ENCODE results near the gene SCAND1.

Gene SCAND1

GRCh38 chr20:35918021-35918420 is 36.3 kb downstream of the SCAND1 start:
- Histone ChIP-seq H3K79me2 (ENCODE audit: insufficient read depth, low read length) (no peaks in the 10 kb centered on the region), H3F3A (ENCODE audit: insufficient read depth, low read length) (no peaks in the 10 kb centered on the region), H4K20me1 (ENCODE audit: insufficient read depth, low read length) (no peaks in the 10 kb centered on the region), H3K9me3 (ENCODE audit: low read length) (no peaks in the 10 kb centered on the region), H3K36me3 (ENCODE audit: insufficient read depth, low read length) (peaks cover 73% of the 10 kb centered on the region), H3K9me2 (ENCODE audit: low read depth, low read length) (no peaks in the 10 kb centered on the region), H3K4me1 (ENCODE audit: insufficient read depth, low read length, severe bottlenecking) (no peaks in the 10 kb centered on the region), H3K9ac (ENCODE audit: low read length) (no peak overlapping the region), H3K4me3 (ENCODE audit: low read depth, low read length, poor library complexity, severe bottlenecking) (no peak overlapping the region), H3K4me2 (ENCODE audit: low read length) (no peak overlapping the region), H3K27me3 (ENCODE audit: insufficient read depth, low read length) (no peaks in the 10 kb centered on the region), H3K27ac (ENCODE audit: low read depth, low read length, poor library complexity, severe bottlenecking) (no peak overlapping the region), H2AFZ (ENCODE audit: low read length) (no peak overlapping the region)
- TF ChIP-seq EZH2 (IDR thresholded peaks at IDR 0.05; ENCODE audit: borderline replicate concordance, low read length) = no peak
- TF ChIP-seq, protein P1, sequence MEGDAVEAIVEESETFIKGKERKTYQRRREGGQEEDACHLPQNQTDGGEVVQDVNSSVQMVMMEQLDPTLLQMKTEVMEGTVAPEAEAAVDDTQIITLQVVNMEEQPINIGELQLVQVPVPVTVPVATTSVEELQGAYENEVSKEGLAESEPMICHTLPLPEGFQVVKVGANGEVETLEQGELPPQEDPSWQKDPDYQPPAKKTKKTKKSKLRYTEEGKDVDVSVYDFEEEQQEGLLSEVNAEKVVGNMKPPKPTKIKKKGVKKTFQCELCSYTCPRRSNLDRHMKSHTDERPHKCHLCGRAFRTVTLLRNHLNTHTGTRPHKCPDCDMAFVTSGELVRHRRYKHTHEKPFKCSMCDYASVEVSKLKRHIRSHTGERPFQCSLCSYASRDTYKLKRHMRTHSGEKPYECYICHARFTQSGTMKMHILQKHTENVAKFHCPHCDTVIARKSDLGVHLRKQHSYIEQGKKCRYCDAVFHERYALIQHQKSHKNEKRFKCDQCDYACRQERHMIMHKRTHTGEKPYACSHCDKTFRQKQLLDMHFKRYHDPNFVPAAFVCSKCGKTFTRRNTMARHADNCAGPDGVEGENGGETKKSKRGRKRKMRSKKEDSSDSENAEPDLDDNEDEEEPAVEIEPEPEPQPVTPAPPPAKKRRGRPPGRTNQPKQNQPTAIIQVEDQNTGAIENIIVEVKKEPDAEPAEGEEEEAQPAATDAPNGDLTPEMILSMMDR (IDR thresholded peaks at IDR 0.05; ENCODE audit: low read length) = no peak

GRCh38 chr20:35917077-35917476 is 37.2 kb downstream of the SCAND1 start:
- no peak overlapping the region for H3K4me2 ChIP-seq (ENCODE audit: low read length)
- H3K27ac ChIP-seq (ENCODE audit: low read depth, low read length, poor library complexity, severe bottlenecking) = no peak overlapping the region
- no peaks in the 10 kb centered on the region for H3F3A ChIP-seq (ENCODE audit: insufficient read depth, low read length)
- TF ChIP-seq, protein P1 (IDR thresholded peaks at IDR 0.05; ENCODE audit: low read length) = no peak
- TF ChIP-seq EZH2 (IDR thresholded peaks at IDR 0.05; ENCODE audit: borderline replicate concordance, low read length) = no peak
- no peak overlapping the region for H2AFZ ChIP-seq (ENCODE audit: low read length)
- no peaks in the 10 kb centered on the region for H3K27me3 ChIP-seq (ENCODE audit: insufficient read depth, low read length)
- no peaks in the 10 kb centered on the region for H3K9me3 ChIP-seq (ENCODE audit: low read length)
- H3K9ac ChIP-seq (ENCODE audit: low read length) = no peak overlapping the region
- H3K4me1 ChIP-seq (ENCODE audit: insufficient read depth, low read length, severe bottlenecking) = no peaks in the 10 kb centered on the region
- H3K9me2 ChIP-seq (ENCODE audit: low read depth, low read length) = no peaks in the 10 kb centered on the region
- no peaks in the 10 kb centered on the region for H4K20me1 ChIP-seq (ENCODE audit: insufficient read depth, low read length)
- no peaks in the 10 kb centered on the region for H3K79me2 ChIP-seq (ENCODE audit: insufficient read depth, low read length)
- peaks cover 75% of the 10 kb centered on the region for H3K36me3 ChIP-seq (ENCODE audit: insufficient read depth, low read length)
- no peak overlapping the region for H3K4me3 ChIP-seq (ENCODE audit: low read depth, low read length, poor library complexity, severe bottlenecking)

DNA sequence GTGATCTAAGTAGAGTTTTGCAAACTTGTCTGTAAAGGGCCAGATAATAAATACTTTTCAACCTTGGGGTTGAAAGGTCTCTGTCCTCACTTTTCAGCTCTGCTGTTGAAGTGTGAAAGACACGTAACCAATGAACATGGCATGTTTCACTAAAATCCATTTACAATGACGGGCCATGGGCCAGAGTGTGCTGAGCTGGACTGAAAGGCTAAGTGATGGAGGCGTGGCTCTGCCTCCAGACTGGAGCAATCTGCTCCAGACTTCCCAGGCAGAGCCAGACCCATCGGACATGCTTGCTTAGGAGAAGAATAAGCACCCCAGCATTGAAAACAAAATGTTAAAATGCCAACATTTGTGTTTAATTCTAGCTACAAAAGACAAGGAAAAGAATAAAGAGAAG is 41.4 kb downstream of the SCAND1 start:
- Histone ChIP-seq H3K79me2 (ENCODE audit: insufficient read depth, low read length) (no peaks in the 10 kb centered on the region), H3K9ac (ENCODE audit: low read length) (no peak overlapping the region), H3K4me1 (ENCODE audit: insufficient read depth, low read length, severe bottlenecking) (no peaks in the 10 kb centered on the region), H4K20me1 (ENCODE audit: insufficient read depth, low read length) (no peaks in the 10 kb centered on the region), H3K27me3 (ENCODE audit: insufficient read depth, low read length) (no peaks in the 10 kb centered on the region), H3K9me3 (ENCODE audit: low read length) (no peaks in the 10 kb centered on the region), H3K4me2 (ENCODE audit: low read length) (no peak overlapping the region), H3F3A (ENCODE audit: insufficient read depth, low read length) (no peaks in the 10 kb centered on the region), H3K27ac (ENCODE audit: low read depth, low read length, poor library complexity, severe bottlenecking) (no peak overlapping the region), H3K9me2 (ENCODE audit: low read depth, low read length) (no peaks in the 10 kb centered on the region), H3K4me3 (ENCODE audit: low read depth, low read length, poor library complexity, severe bottlenecking) (no peak overlapping the region), H2AFZ (ENCODE audit: low read length) (no peak overlapping the region), H3K36me3 (ENCODE audit: insufficient read depth, low read length) (peaks cover 50% of the 10 kb centered on the region)
- TF ChIP-seq EZH2 (IDR thresholded peaks at IDR 0.05; ENCODE audit: borderline replicate concordance, low read length) = no peak
- TF ChIP-seq, protein P1 (IDR thresholded peaks at IDR 0.05; ENCODE audit: low read length) = no peak

Measured in OCI-LY1 (cell line).